Lower leg skin (tissue), 3 donors: Measurements from ENCODE around the gene PSMD8.

Source experiments
- CTCF ChIP-seq, 3 donors: fragments of 450-650 bp; IDR thresholded peaks; one replicate each; pipeline ENCODE4 v1.5.1; 2016; ENCODE audit warnings: antibody characterized with exemption in 3 of 3, mild to moderate bottlenecking in 3 of 3, moderate library complexity in 2 of 3
- POLR2A ChIP-seq, 2 donors: fragments of 450-650 bp; IDR thresholded peaks; one replicate each; pipeline ENCODE4 v1.6.1; 2016 to 2017; ENCODE audit warnings: antibody characterized with exemption in 2 of 2, mild to moderate bottlenecking in 1 of 2, moderate library complexity in 1 of 2

DNA sequence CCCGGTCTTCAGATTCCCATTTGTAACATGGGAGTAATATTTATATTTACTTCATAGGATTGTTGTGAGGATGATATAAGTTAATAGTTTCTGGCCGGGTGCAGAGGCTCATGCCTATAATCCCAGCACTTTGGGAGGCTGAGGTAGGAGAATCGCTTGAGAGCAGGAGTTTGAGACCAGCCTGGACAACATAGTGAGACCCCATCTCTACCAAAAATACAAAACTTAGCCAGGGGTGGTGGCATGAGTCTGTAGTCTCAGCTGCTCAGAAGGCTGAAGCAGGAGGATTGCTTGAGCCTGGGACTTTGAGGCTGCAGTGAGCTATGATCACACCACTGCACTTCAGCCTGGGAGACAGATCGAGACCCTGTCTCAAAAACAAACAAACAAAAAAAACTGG is 27.5 kb upstream of the PSMD8 start:
- TF ChIP-seq POLR2A (IDR thresholded peaks at IDR 0.05): no peak
- TF ChIP-seq CTCF (IDR thresholded peaks at IDR 0.05): no peak
